HG02870 (cell line): ENCODE measurements around the gene ZDHHC22.
"Not testable (repeated sequence)": the region's sequence is repeated elsewhere in the genome, so short reads cannot be mapped to it uniquely, and the experiment has no call there.

Experiments
- ATAC-seq: cut with Tn5 transposase; IDR thresholded peaks from one replicate; pipeline ENCODE4 v1.9.1; 2021; ENCODE audit warnings: mild to moderate bottlenecking, moderate library complexity; ENCODE audit not compliant: unreplicated experiment

Gene ZDHHC22

GRCh38 chr14:77141214-77142004, at the start of gene ZDHHC22:
Gene ZDHHC22, minus strand, starts transcription at chr14:77141791. Its CDS starts 2,053 bp downstream, at chr14:77139738.
- no peak for ATAC-seq

- ATAC-seq: no peak
These were observed 49.4 kb upstream of the ZDHHC22 start for GRCh38 chr14:77190977-77191376.

- no peak for ATAC-seq
These were observed 47.9 kb upstream of the ZDHHC22 start for GRCh38 chr14:77189479-77189878.

GRCh38 chr14:77187649-77188012, 46.0 kb upstream of the ZDHHC22 start:
- ATAC-seq: no peak

GRCh38 chr14:77186911-77187648, 45.5 kb upstream of the ZDHHC22 start:
- no peak for ATAC-seq

- no peak for ATAC-seq
These were observed 43.5 kb upstream of the ZDHHC22 start for GRCh38 chr14:77185093-77185465.

GRCh38 chr14:77184396-77185092, 43.0 kb upstream of the ZDHHC22 start:
- no peak for ATAC-seq

- no peak for ATAC-seq
These were observed 42.3 kb upstream of the ZDHHC22 start for GRCh38 chr14:77183896-77184295.

- peak; percentile 86 for ATAC-seq
These were observed 40.2 kb upstream of the ZDHHC22 start, which contains the start of gene TMEM63C for GRCh38 chr14:77181603-77182437. Gene TMEM63C, plus strand, starts transcription at chr14:77181798. Its CDS starts 37,016 bp downstream, at chr14:77218814.

- no peak for ATAC-seq
These were observed 39.4 kb upstream of the ZDHHC22 start for GRCh38 chr14:77180726-77181602.

GRCh38 chr14:77178656-77179055, 37.1 kb upstream of the ZDHHC22 start:
- ATAC-seq: no peak

GRCh38 chr14:77177702-77178101, 36.1 kb upstream of the ZDHHC22 start:
- ATAC-seq: no peak

- no peak for ATAC-seq
These were observed 34.3 kb upstream of the ZDHHC22 start for GRCh38 chr14:77175843-77176242.

- ATAC-seq: not testable (repeated sequence)
These were observed 32.5 kb upstream of the ZDHHC22 start for GRCh38 chr14:77173911-77174617.

- ATAC-seq: no peak
These were observed 31.3 kb upstream of the ZDHHC22 start for GRCh38 chr14:77172916-77173315.

- ATAC-seq: no peak
These were observed 28.5 kb upstream of the ZDHHC22 start for GRCh38 chr14:77170045-77170444.

- no peak for ATAC-seq
These were observed 19.4 kb upstream of the ZDHHC22 start for GRCh38 chr14:77161011-77161410.

GRCh38 chr14:77158882-77159255, 17.3 kb upstream of the ZDHHC22 start:
- ATAC-seq: no peak
